Breast epithelium (tissue), 4 donors: ENCODE measurements around the gene BSPRY. TPM values are rescaled to one million over a fixed set of nuclear protein-coding genes. Genes with fewer than 3 reads are reported as not detected.
A peak's percentile ranks its signal among the peaks of the same experiment; 100 is the strongest.

Source experiments
- DNase-seq, 2 donors: peaks; one replicate each; pipeline ENCODE4 v3.0.0-alpha.2; 2019; ENCODE audit warnings: low spot score in 2 of 2
- H3K27ac ChIP-seq, 2 donors: fragments of 200-600 bp; sonication (generic) in 1 of 2; one replicate each; pipeline ENCODE4 v1.5.1; 2016 to 2019; ENCODE audit warnings: mild to moderate bottlenecking in 1 of 2
- H3K27me3 ChIP-seq, 2 donors: fragments of 200-600 bp; sonication (generic) in 1 of 2; one replicate each; pipeline versions ENCODE4 v1.5.1 to v1.6.0; 2017 to 2019; ENCODE audit warnings: control low read depth in 1 of 2, mild to moderate bottlenecking in 1 of 2
- H3K36me3 ChIP-seq: fragments of 200-600 bp; one replicate; pipeline ENCODE4 v1.5.1; 2019
- H3K4me1 ChIP-seq, 2 donors: fragments of 200-600 bp; sonication (generic); one replicate each; pipeline ENCODE4 v1.5.1; 2016 to 2019; ENCODE audit warnings: control low read depth in 1 of 2
- H3K4me3 ChIP-seq, 3 donors: fragments of 200-600 bp; sonication (generic); 1 replicate in 2 of 3; 2 replicates in 1 of 3; pipeline ENCODE4 v1.5.1; 2016 to 2019; ENCODE audit warnings: mild to moderate bottlenecking in 3 of 3, moderate library complexity in 2 of 3
- H3K9me3 ChIP-seq, 2 donors: fragments of 200-600 bp; sonication (generic) in 1 of 2; one replicate each; pipeline ENCODE4 v1.5.1; 2016 to 2019; ENCODE audit warnings: control low read depth in 1 of 2
- CTCF ChIP-seq, 3 donors: fragments of 450-650 bp; IDR thresholded peaks; one replicate each; pipeline ENCODE4 v1.5.1; 2016 to 2017; ENCODE audit warnings: antibody characterized with exemption in 3 of 3, mild to moderate bottlenecking in 3 of 3, moderate library complexity in 3 of 3
- POLR2A ChIP-seq: fragments of 450-650 bp; IDR thresholded peaks from one replicate; pipeline ENCODE4 v1.6.1; 2016; ENCODE audit warnings: antibody characterized with exemption, mild to moderate bottlenecking, moderate library complexity
- POLR2AphosphoS5 ChIP-seq, 3 donors: sonication (generic); formaldehyde crosslinking; IDR thresholded peaks; one replicate each; pipeline ENCODE4 v1.6.1; 2017; ENCODE audit warnings: antibody characterized with exemption in 3 of 3
- intact Hi-C: fragments of 100-400 bp; cut with DNase I; formaldehyde crosslinking; loops from one replicate; pipeline ENCODE4 v1.15.1; 2023; ENCODE audit warnings: low total_unique reads
- total RNA-seq, 3 donors: library from RNA; depleted of rRNA; stranded (reverse); fragments of >200 nt; gene quantifications; one replicate each; pipeline ENCODE4 v1.1.0, GENCODE V29; 2016

Gene BSPRY
- total RNA-seq, 3 donors from 2014 or later, result 1.1 to 35.3 (median 27.9) TPM

DNA sequence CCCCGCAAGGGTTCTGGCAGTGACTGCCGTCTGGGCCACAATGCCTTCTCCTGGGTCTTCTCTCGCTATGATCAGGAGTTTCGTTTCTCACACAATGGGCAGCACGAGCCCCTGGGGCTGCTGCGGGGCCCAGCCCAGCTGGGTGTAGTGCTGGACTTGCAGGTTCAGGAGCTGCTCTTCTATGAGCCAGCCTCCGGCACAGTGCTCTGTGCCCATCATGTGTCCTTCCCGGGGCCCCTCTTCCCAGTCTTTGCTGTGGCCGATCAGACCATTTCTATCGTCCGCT lies 20.5 kb downstream of the BSPRY start:
- H3K27ac ChIP-seq, result no peak overlapping the region
- intact Hi-C loops, result no loop called here
- TF ChIP-seq POLR2A, result no peak
- TF ChIP-seq POLR2AphosphoS5 (IDR thresholded peaks at IDR 0.05), result no peak
- TF ChIP-seq CTCF (IDR thresholded peaks at IDR 0.05), result no peak

DNA sequence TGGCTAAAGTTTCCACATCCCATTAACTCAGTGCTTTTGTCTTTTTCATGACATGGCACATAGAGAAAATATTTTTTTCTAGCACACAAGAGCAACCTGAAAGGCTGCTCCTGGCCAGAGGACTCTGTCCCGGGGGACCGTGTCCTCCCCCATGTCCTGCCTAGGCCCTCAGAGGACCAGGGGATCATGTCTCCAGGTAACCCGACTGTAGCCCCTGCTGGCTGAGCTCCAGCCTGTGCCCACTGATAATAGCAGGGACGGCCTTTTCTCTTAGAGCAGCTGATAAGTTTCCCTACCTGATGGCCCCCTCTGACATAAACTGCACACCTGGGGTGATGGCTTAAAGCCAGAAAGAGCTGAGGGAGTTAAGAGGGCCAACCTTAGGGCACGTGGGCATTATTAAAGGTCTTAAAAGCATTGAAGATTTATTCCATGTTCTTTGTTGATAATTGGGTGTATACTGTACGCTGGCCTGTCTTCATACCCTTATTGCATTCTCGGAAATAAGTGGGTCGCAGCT lies 21.5 kb downstream of the BSPRY start:
- peaks cover 7% of the 10 kb centered on the region for H3K36me3 ChIP-seq
- H3K27me3 ChIP-seq, result no peaks in the 10 kb centered on the region
- no peak overlapping the region for H3K27ac ChIP-seq
- DNase-seq, result no peak
- H3K9me3 ChIP-seq, result no peaks in the 10 kb centered on the region
- peaks cover 0 to 3% of the 10 kb centered on the region in 2 donors for H3K4me1 ChIP-seq
- TF ChIP-seq POLR2AphosphoS5 (IDR thresholded peaks at IDR 0.05) (no peak), POLR2A (no peak), CTCF (IDR thresholded peaks at IDR 0.05) (no peak)
- intact Hi-C loops, result no loop called here
- no peak overlapping the region for H3K4me3 ChIP-seq

More for the DNA sequence above, 20.5 kb downstream of the BSPRY start:
- H3K9me3 ChIP-seq, result no peaks in the 10 kb centered on the region
- H3K4me1 ChIP-seq, result peaks cover 0 to 3% of the 10 kb centered on the region in 2 donors
- no peaks in the 10 kb centered on the region for H3K27me3 ChIP-seq
- H3K4me3 ChIP-seq, result no peak overlapping the region
- H3K36me3 ChIP-seq, result peaks cover 7% of the 10 kb centered on the region
- DNase-seq, result no peak

GRCh38 chr9:113372059-113372458 lies 22.7 kb downstream of the BSPRY start:
- H3K36me3 ChIP-seq, result peaks cover 7% of the 10 kb centered on the region
- no peak for TF ChIP-seq CTCF (IDR thresholded peaks at IDR 0.05)
- TF ChIP-seq POLR2AphosphoS5 (IDR thresholded peaks at IDR 0.05), result no peak
- no peak for TF ChIP-seq POLR2A
- H3K4me1 ChIP-seq, result peaks cover 0 to 3% of the 10 kb centered on the region in 2 donors
- no peaks in the 10 kb centered on the region for H3K27me3 ChIP-seq
- no peak for DNase-seq
- no peaks in the 10 kb centered on the region for H3K9me3 ChIP-seq
- H3K27ac ChIP-seq, result peak overlapping the region; percentile 40 to 44
- no peak overlapping the region for H3K4me3 ChIP-seq
- intact Hi-C loops, result no loop called here

DNA sequence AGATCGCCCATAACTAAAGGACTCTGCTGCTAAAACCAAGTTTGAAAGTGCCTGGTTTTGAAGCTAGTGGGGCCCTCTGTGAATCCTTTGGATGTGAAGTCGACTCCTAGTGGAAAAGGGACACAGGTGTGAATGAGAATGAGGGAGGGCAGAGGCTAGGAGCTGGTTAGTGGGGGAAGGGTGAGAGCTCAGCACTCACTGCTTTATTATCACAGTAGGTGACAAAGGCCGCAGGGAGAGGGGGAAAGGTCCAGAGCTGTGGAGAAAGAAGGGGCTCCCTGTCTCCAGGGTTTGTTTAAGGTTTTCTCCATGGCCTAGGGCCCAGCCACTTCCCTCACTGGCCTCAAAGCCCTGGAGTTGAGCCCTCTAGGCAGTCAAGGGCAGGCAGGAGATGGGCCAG lies 23.9 kb downstream of the BSPRY start:
- DNase-seq, result no peak
- peaks cover 0 to 3% of the 10 kb centered on the region in 2 donors for H3K4me1 ChIP-seq
- H3K36me3 ChIP-seq, result peaks cover 7% of the 10 kb centered on the region
- no peaks in the 10 kb centered on the region for H3K27me3 ChIP-seq
- no peak overlapping the region for H3K27ac ChIP-seq
- intact Hi-C loops, result no loop called here
- H3K4me3 ChIP-seq, result no peak overlapping the region
- TF ChIP-seq CTCF (IDR thresholded peaks at IDR 0.05), result no peak
- no peak for TF ChIP-seq POLR2A
- no peak for TF ChIP-seq POLR2AphosphoS5 (IDR thresholded peaks at IDR 0.05)
- H3K9me3 ChIP-seq, result no peaks in the 10 kb centered on the region

DNA sequence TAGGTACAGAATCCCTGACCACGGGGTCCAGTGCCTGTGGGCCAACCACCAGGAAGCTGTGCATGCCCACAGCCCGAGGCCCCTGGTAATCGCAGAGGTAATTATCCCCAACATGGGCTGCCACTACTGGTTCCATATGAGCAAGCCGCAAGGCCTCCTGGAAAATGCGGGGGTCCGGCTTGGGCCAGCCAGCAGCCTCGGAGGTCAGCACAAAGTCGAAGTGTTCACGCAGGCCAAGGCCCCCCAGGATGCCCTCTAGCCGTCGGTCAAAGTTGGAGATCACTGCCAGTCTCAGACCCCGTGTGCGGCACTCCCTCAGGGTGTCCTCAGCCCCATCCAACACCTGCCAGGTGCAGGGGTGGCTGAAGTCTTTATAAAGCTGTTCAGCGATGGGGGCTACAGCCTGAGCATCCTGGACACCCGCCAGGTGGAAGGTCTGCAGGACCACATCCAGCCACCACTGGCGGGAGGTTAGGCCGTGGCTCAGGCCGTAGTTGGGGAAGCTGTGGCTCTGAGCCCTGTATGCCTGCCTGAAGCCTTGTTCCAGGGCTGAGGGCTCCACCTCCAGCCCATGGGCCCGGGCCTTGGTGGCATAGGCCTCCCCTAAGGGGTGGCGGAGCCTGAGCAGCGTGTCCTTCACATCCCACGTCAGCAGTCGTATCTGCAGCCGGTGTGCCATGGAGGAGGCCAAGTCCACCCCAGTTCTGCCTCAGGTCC lies 24.5 kb downstream of the BSPRY start:
- DNase-seq, result no peak
- TF ChIP-seq POLR2A (no peak), POLR2AphosphoS5 (IDR thresholded peaks at IDR 0.05) (no peak), CTCF (IDR thresholded peaks at IDR 0.05) (no peak)
- intact Hi-C loops, result no loop called here

More for the DNA sequence above, 24.5 kb downstream of the BSPRY start:
- no peak overlapping the region for H3K4me3 ChIP-seq
- H3K9me3 ChIP-seq, result no peaks in the 10 kb centered on the region
- H3K27me3 ChIP-seq, result no peaks in the 10 kb centered on the region
- H3K36me3 ChIP-seq, result peaks cover 7% of the 10 kb centered on the region
- no peak overlapping the region for H3K27ac ChIP-seq
- peaks cover 0 to 3% of the 10 kb centered on the region in 2 donors for H3K4me1 ChIP-seq
